Ishikawa (cell line): ENCODE measurements around the gene NPTXR.

ENCODE experiments used
- CEBPB ChIP-seq: IDR thresholded peaks from 2 replicates; pipeline ENCODE4 v1.6.1; 2012
- EP300 ChIP-seq: IDR thresholded peaks from 2 replicates; pipeline ENCODE4 v1.6.1; 2012; ENCODE audit warnings: borderline replicate concordance
- FOXM1 ChIP-seq: IDR thresholded peaks from 2 replicates; pipeline ENCODE4 v1.6.1; 2012; ENCODE audit warnings: low read depth, borderline replicate concordance
- MAX ChIP-seq: IDR thresholded peaks from 2 replicates; pipeline ENCODE4 v1.6.1; 2012
- NFIC ChIP-seq: IDR thresholded peaks from 2 replicates; pipeline ENCODE4 v1.6.1; 2012
- REST ChIP-seq: IDR thresholded peaks from 2 replicates; pipeline ENCODE4 v1.6.1; 2012; ENCODE audit warnings: low read depth, mild to moderate bottlenecking
- USF1 ChIP-seq: IDR thresholded peaks from 2 replicates; pipeline ENCODE4 v1.6.1; 2012

GRCh38 chr22:38843657-38844314, at the start of gene NPTXR:
- TF ChIP-seq MAX, result no peak
- TF ChIP-seq EP300, result no peak
- TF ChIP-seq CEBPB, result no peak
- no peak for TF ChIP-seq USF1
- no peak for TF ChIP-seq FOXM1
- TF ChIP-seq REST, result no peak
- peak; percentile 46; the same call in 1 of the 2 replicates for TF ChIP-seq NFIC
